PFSK-1 (cell line): ENCODE results near the gene MYO5B.

Experiments used
- FOXP2 ChIP-seq: optimal IDR thresholded peaks from 2 replicates; pipeline ENCODE3; 2011; ENCODE audit warnings: borderline replicate concordance, control low read depth, inconsistent platforms; ENCODE audit not compliant: insufficient read depth; ENCODE audit errors: extremely low read length, extremely low read depth
- POLR2AphosphoS5 ChIP-seq: IDR thresholded peaks from 2 replicates; pipeline ENCODE4 v1.6.1; 2012; ENCODE audit warnings: low read depth, mild to moderate bottlenecking, control low read depth, low read length, moderate library complexity
- SIN3A ChIP-seq: IDR thresholded peaks from 2 replicates; pipeline ENCODE4 v1.6.1; 2012; ENCODE audit warnings: mild to moderate bottlenecking, low read length, moderate library complexity, borderline replicate concordance; ENCODE audit not compliant: insufficient read depth
- TAF1 ChIP-seq: IDR thresholded peaks from 2 replicates; pipeline ENCODE4 v1.6.1; 2012; ENCODE audit warnings: low read length, control low read depth, borderline replicate concordance; ENCODE audit not compliant: insufficient read depth
- TF ChIP-seq, protein P1 (sequence below), 2 experiments: IDR thresholded peaks; 2 replicates each; pipeline versions ENCODE4 v1.6.1 to v1.8.0; 2011 to 2012; ENCODE audit warnings: low read depth in 2 of 2, low read length in 2 of 2, control low read depth in 1 of 2, inconsistent platforms in 1 of 2, mild to moderate bottlenecking in 1 of 2, moderate library complexity in 1 of 2; ENCODE audit not compliant: insufficient read depth in 1 of 2

Gene MYO5B

DNA sequence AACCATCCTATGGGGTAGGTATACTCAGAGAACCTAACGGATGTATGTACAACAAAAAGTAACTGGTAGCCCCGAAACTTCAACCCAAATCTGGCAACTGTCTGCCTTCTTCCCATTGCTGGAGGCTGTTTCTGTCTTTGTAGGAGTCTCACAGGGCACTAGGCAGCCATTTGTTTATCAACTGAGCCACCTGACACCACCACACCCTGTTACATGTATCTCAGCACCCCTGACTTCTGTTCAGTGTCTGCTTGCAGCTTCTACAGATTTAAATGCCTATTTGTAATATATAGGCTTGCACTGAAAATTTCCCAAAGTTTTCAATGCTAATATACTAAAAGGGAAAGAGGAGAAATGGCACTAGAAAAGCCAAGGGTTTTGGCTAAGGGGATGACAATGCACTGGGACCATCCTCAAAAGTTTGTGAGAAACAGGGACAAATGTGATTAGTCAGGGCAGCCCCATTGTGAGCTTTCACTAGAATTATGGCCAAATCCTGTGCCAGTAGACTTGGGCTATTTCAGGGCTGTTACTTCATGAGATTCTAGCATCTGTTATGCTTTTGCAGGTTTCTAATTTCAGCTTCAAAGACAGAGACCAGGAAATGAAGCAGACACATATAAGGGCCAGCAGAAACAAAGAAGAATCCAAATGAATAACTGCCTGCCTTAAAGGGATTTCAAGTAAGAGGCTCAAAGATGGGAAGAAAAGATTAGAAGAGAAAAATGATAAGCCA, 103.3 kb downstream of the MYO5B start:
- TF ChIP-seq TAF1 (no peak), POLR2AphosphoS5 (no peak), SIN3A (no peak), FOXP2 (no peak)
- TF ChIP-seq, protein P1, sequence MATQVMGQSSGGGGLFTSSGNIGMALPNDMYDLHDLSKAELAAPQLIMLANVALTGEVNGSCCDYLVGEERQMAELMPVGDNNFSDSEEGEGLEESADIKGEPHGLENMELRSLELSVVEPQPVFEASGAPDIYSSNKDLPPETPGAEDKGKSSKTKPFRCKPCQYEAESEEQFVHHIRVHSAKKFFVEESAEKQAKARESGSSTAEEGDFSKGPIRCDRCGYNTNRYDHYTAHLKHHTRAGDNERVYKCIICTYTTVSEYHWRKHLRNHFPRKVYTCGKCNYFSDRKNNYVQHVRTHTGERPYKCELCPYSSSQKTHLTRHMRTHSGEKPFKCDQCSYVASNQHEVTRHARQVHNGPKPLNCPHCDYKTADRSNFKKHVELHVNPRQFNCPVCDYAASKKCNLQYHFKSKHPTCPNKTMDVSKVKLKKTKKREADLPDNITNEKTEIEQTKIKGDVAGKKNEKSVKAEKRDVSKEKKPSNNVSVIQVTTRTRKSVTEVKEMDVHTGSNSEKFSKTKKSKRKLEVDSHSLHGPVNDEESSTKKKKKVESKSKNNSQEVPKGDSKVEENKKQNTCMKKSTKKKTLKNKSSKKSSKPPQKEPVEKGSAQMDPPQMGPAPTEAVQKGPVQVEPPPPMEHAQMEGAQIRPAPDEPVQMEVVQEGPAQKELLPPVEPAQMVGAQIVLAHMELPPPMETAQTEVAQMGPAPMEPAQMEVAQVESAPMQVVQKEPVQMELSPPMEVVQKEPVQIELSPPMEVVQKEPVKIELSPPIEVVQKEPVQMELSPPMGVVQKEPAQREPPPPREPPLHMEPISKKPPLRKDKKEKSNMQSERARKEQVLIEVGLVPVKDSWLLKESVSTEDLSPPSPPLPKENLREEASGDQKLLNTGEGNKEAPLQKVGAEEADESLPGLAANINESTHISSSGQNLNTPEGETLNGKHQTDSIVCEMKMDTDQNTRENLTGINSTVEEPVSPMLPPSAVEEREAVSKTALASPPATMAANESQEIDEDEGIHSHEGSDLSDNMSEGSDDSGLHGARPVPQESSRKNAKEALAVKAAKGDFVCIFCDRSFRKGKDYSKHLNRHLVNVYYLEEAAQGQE (IDR thresholded peaks at IDR 0.05; ENCODE audit: insufficient read depth in 1 of 2, low read depth in 2 of 2, low read length in 2 of 2) = no peak

DNA sequence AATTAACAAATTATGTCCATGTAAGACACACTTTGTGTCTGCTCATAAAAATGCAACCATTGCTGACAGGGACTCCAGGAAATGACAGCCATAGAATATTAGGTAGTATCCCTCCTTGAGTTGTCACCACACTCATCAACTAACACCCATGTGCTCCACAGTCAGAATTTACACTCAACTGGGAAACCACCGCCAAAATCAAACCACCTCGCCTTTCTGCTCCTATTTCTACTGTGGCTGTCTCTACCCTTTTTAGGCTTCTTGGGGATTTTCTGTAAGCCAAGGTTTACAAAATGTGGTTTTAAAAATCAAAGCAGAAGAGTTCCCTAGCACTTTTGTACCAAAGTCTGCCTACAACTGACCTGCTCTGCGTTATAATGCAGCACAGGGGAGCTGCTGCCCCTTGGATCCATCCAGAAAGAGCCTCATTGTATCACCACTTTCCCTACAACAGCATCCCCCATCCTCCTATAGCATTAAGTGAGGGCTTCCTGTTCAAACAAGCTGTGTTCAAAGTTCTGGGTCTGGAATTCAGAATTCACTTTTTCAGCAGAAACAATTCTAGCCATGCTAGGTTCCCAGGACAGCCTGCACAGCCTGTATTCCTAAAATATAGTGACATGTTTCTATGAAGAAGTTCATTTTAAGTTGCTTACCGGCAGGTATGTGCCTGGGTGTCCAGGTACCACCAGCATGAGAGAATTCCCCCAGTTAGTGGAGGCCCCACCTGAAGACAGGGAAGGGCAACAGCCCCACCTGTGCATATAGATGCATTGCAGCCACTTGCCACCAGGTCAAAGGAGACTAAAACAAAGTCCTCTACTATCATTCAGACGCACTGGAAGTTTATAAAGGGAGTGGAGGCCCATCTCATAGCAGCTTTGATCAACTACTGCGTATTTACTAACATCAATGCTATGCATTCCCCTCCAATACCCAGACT, 104.3 kb downstream of the MYO5B start:
- TF ChIP-seq FOXP2 (no peak), SIN3A (no peak), POLR2AphosphoS5 (no peak), TAF1 (no peak)
- TF ChIP-seq, protein P1 (IDR thresholded peaks at IDR 0.05; ENCODE audit: insufficient read depth in 1 of 2, low read depth in 2 of 2, low read length in 2 of 2) = no peak

- TF ChIP-seq TAF1 = no peak
- TF ChIP-seq FOXP2 = no peak
- TF ChIP-seq, protein P1 (IDR thresholded peaks at IDR 0.05; ENCODE audit: insufficient read depth in 1 of 2, low read depth in 2 of 2, low read length in 2 of 2) = no peak
- no peak for TF ChIP-seq POLR2AphosphoS5
- no peak for TF ChIP-seq SIN3A
Observed at GRCh38 chr18:50089702-50090101, 105.2 kb downstream of the MYO5B start.

- TF ChIP-seq SIN3A (no peak), TAF1 (no peak), POLR2AphosphoS5 (no peak), FOXP2 (no peak)
- TF ChIP-seq, protein P1 (IDR thresholded peaks at IDR 0.05; ENCODE audit: insufficient read depth in 1 of 2, low read depth in 2 of 2, low read length in 2 of 2) = no peak
Observed at GRCh38 chr18:50083708-50084107, 111.2 kb downstream of the MYO5B start.
